Measurements from ENCODE around the gene XYLB.

The XYLB gene

DNA sequence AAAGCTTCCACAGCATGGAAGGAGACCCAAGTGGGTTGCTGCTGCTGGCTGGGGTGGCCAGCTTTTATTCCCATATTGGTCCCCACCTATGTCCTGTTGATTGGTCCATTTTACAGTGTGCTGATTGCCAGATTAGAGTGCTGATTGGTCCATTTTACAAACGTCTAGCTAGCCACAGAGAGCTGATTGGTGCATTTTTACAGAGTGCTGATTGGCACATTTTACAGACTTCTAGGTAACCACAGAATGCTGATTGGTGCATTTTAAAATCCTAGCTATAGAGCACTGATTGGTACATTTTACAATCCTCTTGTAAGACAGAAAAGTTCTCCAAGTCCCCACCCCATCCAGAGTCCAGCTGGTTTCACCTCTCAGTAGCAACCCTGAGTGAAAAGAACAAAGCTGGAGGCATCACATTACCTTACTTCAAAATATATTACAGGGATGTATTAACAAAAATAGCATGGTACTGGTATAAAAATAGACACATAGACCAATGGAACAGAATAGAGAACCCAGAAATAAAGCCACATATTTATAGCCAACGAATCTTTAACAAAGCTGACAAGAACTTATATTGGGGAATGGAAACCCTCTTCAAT is 99.6 kb downstream of the XYLB start:
- TF ChIP-seq EZH2phosphoT487 (IDR thresholded peaks at IDR 0.05; ENCODE audit: borderline replicate concordance, low read length): no peak
- TF ChIP-seq, protein P1, sequence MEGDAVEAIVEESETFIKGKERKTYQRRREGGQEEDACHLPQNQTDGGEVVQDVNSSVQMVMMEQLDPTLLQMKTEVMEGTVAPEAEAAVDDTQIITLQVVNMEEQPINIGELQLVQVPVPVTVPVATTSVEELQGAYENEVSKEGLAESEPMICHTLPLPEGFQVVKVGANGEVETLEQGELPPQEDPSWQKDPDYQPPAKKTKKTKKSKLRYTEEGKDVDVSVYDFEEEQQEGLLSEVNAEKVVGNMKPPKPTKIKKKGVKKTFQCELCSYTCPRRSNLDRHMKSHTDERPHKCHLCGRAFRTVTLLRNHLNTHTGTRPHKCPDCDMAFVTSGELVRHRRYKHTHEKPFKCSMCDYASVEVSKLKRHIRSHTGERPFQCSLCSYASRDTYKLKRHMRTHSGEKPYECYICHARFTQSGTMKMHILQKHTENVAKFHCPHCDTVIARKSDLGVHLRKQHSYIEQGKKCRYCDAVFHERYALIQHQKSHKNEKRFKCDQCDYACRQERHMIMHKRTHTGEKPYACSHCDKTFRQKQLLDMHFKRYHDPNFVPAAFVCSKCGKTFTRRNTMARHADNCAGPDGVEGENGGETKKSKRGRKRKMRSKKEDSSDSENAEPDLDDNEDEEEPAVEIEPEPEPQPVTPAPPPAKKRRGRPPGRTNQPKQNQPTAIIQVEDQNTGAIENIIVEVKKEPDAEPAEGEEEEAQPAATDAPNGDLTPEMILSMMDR (IDR thresholded peaks at IDR 0.05; ENCODE audit: low read depth, low read length, poor library complexity, severe bottlenecking): no peak
- H3K27me3 ChIP-seq (ENCODE audit: control insufficient read depth, low read length): no peaks in the 10 kb centered on the region
- H3K4me1 ChIP-seq (ENCODE audit: control insufficient read depth, low read length): no peaks in the 10 kb centered on the region
- no peak overlapping the region for H3K27ac ChIP-seq (ENCODE audit: low read depth, low read length)
- H3K36me3 ChIP-seq (ENCODE audit: control insufficient read depth, low read length): no peaks in the 10 kb centered on the region
- no peak overlapping the region for H3K4me2 ChIP-seq (ENCODE audit: low read length)
- H4K20me1 ChIP-seq (ENCODE audit: control insufficient read depth, insufficient read depth, low read depth, low read length): no peaks in the 10 kb centered on the region
- no peaks in the 10 kb centered on the region for H3F3A ChIP-seq (ENCODE audit: control insufficient read depth, insufficient read depth)
- H3K79me2 ChIP-seq (ENCODE audit: control insufficient read depth, low read length): no peaks in the 10 kb centered on the region
- H3K9me2 ChIP-seq (replicated peaks; ENCODE audit: control insufficient read depth, low read length): no peaks in the 10 kb centered on the region
- no peaks in the 10 kb centered on the region for H3K9me3 ChIP-seq (ENCODE audit: control insufficient read depth, insufficient read depth, low read length)
- no peak overlapping the region for H3K4me3 ChIP-seq (ENCODE audit: low read length)

DNA sequence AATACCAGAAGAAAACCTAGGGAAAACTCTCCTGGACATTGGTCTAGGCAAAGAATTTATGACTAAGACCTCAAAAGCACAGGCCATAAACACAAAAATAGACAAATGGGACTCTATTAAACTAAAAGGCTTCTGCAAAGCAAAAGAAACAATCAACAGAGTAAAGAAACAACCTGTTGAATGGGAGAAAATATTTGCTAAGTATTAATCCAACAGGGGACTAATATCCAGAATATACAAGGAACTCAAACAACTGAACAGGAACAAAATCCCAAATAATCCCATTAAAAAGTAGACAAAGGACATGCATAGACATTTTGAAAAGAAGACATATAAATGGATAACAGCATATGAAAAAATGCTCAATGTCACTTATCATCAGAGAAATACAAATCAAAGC is 100.2 kb downstream of the XYLB start:
- no peaks in the 10 kb centered on the region for H3K9me2 ChIP-seq (replicated peaks; ENCODE audit: control insufficient read depth, low read length)
- H3K27ac ChIP-seq (ENCODE audit: low read depth, low read length): no peak overlapping the region
- no peaks in the 10 kb centered on the region for H3K79me2 ChIP-seq (ENCODE audit: control insufficient read depth, low read length)
- 0 out of 2 replicates have a peak, but pooled peaks cover 2% of the 10 kb centered on the region for H3K27me3 ChIP-seq (ENCODE audit: control insufficient read depth, low read length)
- no peak for TF ChIP-seq EZH2phosphoT487 (IDR thresholded peaks at IDR 0.05; ENCODE audit: borderline replicate concordance, low read length)
- TF ChIP-seq, protein P1 (IDR thresholded peaks at IDR 0.05; ENCODE audit: low read depth, low read length, poor library complexity, severe bottlenecking): no peak
- H3K9me3 ChIP-seq (ENCODE audit: control insufficient read depth, insufficient read depth, low read length): no peaks in the 10 kb centered on the region
- no peaks in the 10 kb centered on the region for H3F3A ChIP-seq (ENCODE audit: control insufficient read depth, insufficient read depth)
- H4K20me1 ChIP-seq (ENCODE audit: control insufficient read depth, insufficient read depth, low read depth, low read length): no peaks in the 10 kb centered on the region
- H3K36me3 ChIP-seq (ENCODE audit: control insufficient read depth, low read length): no peaks in the 10 kb centered on the region
- H3K4me2 ChIP-seq (ENCODE audit: low read length): no peak overlapping the region
- H3K4me1 ChIP-seq (ENCODE audit: control insufficient read depth, low read length): no peaks in the 10 kb centered on the region
- H3K4me3 ChIP-seq (ENCODE audit: low read length): no peak overlapping the region

DNA sequence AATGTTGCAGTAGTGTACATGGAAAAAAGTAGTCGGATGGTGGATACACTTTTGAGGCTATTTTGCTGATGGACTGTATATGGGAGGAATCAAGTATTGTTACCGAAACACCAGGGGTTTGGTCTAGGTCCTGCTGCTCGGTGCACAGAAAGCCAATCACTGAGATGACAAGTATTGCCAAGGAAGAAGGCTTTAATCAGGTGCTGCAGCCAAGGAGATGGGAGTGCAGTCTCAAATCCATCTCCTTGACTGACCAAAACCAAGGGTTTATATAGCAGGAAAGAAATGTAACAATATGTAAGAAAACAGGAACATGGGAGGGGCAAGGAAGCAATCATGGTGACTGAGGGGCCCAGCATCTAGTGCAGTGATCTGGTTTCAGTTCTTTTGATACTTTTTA is 104.3 kb downstream of the XYLB start:
- Histone ChIP-seq H3K79me2 (ENCODE audit: control insufficient read depth, low read length) (peaks cover 12% of the 10 kb centered on the region), H3F3A (ENCODE audit: control insufficient read depth, insufficient read depth) (no peaks in the 10 kb centered on the region), H3K4me3 (ENCODE audit: low read length) (no peak overlapping the region), H3K9me3 (ENCODE audit: control insufficient read depth, insufficient read depth, low read length) (no peaks in the 10 kb centered on the region), H3K9me2 (replicated peaks; ENCODE audit: control insufficient read depth, low read length) (no peaks in the 10 kb centered on the region), H3K27ac (ENCODE audit: low read depth, low read length) (no peak overlapping the region), H3K4me1 (ENCODE audit: control insufficient read depth, low read length) (peaks cover 15% of the 10 kb centered on the region), H3K36me3 (ENCODE audit: control insufficient read depth, low read length) (no peaks in the 10 kb centered on the region), H3K27me3 (ENCODE audit: control insufficient read depth, low read length) (peaks cover 7% of the 10 kb centered on the region), H3K4me2 (ENCODE audit: low read length) (no peak overlapping the region), H4K20me1 (ENCODE audit: control insufficient read depth, insufficient read depth, low read depth, low read length) (peaks cover 5% of the 10 kb centered on the region; the same call in 1 of the 2 replicates)
- TF ChIP-seq EZH2phosphoT487 (IDR thresholded peaks at IDR 0.05; ENCODE audit: borderline replicate concordance, low read length): no peak

DNA sequence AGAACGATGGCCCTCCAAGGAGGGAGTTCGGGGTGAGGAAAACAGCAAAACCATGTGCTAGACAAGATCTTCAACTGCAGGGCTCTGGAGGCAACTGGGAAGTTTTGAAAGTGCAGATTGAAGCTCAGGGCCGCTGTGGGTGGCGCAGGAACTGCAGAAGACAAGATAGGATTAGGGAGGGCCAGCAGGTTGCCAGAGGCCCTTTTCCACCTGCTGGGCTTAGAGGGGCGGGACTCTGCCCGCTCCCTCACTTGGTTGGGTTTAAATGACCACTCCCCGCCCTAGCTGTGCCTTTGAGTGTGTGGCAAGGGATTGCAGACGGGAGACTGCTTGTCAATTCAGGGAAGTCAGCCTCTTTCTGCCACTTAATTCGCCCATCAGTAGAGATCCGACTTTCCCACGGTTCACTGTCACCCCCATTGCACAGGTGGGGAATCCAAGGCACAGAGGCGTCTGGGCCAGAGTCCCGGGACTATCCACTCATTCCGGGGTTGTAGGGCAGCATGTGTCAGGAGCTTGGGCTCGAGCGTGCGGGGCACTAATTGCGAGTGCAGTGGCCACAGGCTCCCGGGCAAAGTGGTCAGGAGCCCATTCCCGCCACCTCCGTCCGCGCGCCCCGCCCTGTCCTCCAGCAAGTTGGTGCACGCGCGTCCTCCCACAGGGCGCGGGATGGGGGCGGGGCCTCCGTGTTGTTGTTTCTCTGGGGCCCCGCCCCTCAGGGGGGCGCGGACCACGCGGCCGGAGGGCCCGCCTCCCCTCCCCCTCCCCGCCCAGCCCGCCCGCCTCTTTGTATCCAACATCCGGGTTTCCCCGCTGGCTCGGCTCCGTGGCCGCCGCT is 106.7 kb downstream of the XYLB start, which contains the start of gene ACVR2B:
ACVR2B (plus strand) TSS at position 816 of the 838 bp plus-strand sequence. CDS start 433 bp downstream, outside the sequence.
- no peaks in the 10 kb centered on the region for H3K36me3 ChIP-seq (ENCODE audit: control insufficient read depth, low read length)
- TF ChIP-seq, protein P1 (IDR thresholded peaks at IDR 0.05; ENCODE audit: low read depth, low read length, poor library complexity, severe bottlenecking): no peak
- TF ChIP-seq EZH2phosphoT487 (IDR thresholded peaks at IDR 0.05; ENCODE audit: borderline replicate concordance, low read length): no peak
- peaks cover 9% of the 10 kb centered on the region for H3K27me3 ChIP-seq (ENCODE audit: control insufficient read depth, low read length)
- H3K79me2 ChIP-seq (ENCODE audit: control insufficient read depth, low read length): peaks cover 34% of the 10 kb centered on the region
- H3K9me3 ChIP-seq (ENCODE audit: control insufficient read depth, insufficient read depth, low read length): no peaks in the 10 kb centered on the region
- H3K27ac ChIP-seq (ENCODE audit: low read depth, low read length): no peak within 1 kb of the TSS
- peak within 1 kb of the TSS; percentile 87 for H3K4me3 ChIP-seq (ENCODE audit: low read length)
- peaks cover 8% of the 10 kb centered on the region; the same call in 1 of the 2 replicates for H4K20me1 ChIP-seq (ENCODE audit: control insufficient read depth, insufficient read depth, low read depth, low read length)
- H3K4me1 ChIP-seq (ENCODE audit: control insufficient read depth, low read length): peaks cover 17% of the 10 kb centered on the region
- H3K4me2 ChIP-seq (ENCODE audit: low read length): peak within 1 kb of the TSS; percentile 90
- H3F3A ChIP-seq (ENCODE audit: control insufficient read depth, insufficient read depth): no peaks in the 10 kb centered on the region
- no peaks in the 10 kb centered on the region for H3K9me2 ChIP-seq (replicated peaks; ENCODE audit: control insufficient read depth, low read length)

Data from DOHH2 (cell line).